ENCODE measurements around the gene CPNE1.

DNA sequence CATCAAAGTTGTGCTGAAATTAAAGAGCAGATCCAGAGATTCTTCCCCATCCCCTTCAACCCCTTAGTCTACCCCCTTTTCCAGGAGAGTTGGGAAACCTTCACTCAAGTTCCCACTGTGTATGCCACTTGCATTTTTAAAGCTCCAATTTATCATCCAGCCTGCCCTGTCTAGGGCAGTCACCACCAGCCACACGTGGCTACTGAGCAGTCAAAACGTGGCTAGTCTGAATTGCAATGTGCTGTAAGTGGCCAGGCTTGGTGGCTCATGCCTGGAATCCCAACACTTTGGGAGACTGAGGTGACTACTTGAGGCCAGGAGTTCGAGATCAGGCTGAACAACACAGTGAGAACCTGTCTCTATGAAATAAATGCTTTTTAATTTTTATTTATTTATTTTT is 87.9 kb downstream of the CPNE1 start:
- TF ChIP-seq, protein P1, sequence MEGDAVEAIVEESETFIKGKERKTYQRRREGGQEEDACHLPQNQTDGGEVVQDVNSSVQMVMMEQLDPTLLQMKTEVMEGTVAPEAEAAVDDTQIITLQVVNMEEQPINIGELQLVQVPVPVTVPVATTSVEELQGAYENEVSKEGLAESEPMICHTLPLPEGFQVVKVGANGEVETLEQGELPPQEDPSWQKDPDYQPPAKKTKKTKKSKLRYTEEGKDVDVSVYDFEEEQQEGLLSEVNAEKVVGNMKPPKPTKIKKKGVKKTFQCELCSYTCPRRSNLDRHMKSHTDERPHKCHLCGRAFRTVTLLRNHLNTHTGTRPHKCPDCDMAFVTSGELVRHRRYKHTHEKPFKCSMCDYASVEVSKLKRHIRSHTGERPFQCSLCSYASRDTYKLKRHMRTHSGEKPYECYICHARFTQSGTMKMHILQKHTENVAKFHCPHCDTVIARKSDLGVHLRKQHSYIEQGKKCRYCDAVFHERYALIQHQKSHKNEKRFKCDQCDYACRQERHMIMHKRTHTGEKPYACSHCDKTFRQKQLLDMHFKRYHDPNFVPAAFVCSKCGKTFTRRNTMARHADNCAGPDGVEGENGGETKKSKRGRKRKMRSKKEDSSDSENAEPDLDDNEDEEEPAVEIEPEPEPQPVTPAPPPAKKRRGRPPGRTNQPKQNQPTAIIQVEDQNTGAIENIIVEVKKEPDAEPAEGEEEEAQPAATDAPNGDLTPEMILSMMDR (IDR thresholded peaks at IDR 0.05; ENCODE audit: insufficient read depth, low read length) = no peak
- TF ChIP-seq POLR2AphosphoS5 (IDR thresholded peaks at IDR 0.05; ENCODE audit: low read depth) = no peak
- TF ChIP-seq, protein P2, sequence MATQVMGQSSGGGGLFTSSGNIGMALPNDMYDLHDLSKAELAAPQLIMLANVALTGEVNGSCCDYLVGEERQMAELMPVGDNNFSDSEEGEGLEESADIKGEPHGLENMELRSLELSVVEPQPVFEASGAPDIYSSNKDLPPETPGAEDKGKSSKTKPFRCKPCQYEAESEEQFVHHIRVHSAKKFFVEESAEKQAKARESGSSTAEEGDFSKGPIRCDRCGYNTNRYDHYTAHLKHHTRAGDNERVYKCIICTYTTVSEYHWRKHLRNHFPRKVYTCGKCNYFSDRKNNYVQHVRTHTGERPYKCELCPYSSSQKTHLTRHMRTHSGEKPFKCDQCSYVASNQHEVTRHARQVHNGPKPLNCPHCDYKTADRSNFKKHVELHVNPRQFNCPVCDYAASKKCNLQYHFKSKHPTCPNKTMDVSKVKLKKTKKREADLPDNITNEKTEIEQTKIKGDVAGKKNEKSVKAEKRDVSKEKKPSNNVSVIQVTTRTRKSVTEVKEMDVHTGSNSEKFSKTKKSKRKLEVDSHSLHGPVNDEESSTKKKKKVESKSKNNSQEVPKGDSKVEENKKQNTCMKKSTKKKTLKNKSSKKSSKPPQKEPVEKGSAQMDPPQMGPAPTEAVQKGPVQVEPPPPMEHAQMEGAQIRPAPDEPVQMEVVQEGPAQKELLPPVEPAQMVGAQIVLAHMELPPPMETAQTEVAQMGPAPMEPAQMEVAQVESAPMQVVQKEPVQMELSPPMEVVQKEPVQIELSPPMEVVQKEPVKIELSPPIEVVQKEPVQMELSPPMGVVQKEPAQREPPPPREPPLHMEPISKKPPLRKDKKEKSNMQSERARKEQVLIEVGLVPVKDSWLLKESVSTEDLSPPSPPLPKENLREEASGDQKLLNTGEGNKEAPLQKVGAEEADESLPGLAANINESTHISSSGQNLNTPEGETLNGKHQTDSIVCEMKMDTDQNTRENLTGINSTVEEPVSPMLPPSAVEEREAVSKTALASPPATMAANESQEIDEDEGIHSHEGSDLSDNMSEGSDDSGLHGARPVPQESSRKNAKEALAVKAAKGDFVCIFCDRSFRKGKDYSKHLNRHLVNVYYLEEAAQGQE (IDR thresholded peaks at IDR 0.05; ENCODE audit: insufficient replicate concordance, low read depth) = no peak
- no peak for TF ChIP-seq GABPA (IDR thresholded peaks at IDR 0.05; ENCODE audit: low read depth)

Data from HL-60 (cell line).